GM10248 (cell line): ENCODE data around the gene FIG4.

Experiments
- CTCF ChIA-PET: fragments of 300-600 bp; sonication (Branson Sonifier 250); formaldehyde crosslinking; extraction: SDS; loops from one replicate; lab custom pipeline; 2021; ENCODE audit warnings: antibody characterized with exemption; lab: Yijun Ruan, JAX
- POLR2A ChIA-PET: fragments of 350-650 bp; sonication (Branson Sonifier 250); formaldehyde crosslinking; extraction: SDS; loops from one replicate; lab custom pipeline; 2020; ENCODE audit warnings: antibody characterized with exemption; lab: Yijun Ruan, JAX
- DNase-seq: peaks from one replicate; pipeline ENCODE4 v3.0.0; 2012; ENCODE audit errors: extremely low spot score
- TF ChIP-seq, protein P1 (sequence below): IDR thresholded peaks from 2 replicates; pipeline ENCODE4 v1.5.1; 2012; ENCODE audit warnings: mild to moderate bottlenecking, low read depth; ENCODE audit errors: extremely low read depth, missing control alignments, control extremely low read depth

FIG4 gene

DNA sequence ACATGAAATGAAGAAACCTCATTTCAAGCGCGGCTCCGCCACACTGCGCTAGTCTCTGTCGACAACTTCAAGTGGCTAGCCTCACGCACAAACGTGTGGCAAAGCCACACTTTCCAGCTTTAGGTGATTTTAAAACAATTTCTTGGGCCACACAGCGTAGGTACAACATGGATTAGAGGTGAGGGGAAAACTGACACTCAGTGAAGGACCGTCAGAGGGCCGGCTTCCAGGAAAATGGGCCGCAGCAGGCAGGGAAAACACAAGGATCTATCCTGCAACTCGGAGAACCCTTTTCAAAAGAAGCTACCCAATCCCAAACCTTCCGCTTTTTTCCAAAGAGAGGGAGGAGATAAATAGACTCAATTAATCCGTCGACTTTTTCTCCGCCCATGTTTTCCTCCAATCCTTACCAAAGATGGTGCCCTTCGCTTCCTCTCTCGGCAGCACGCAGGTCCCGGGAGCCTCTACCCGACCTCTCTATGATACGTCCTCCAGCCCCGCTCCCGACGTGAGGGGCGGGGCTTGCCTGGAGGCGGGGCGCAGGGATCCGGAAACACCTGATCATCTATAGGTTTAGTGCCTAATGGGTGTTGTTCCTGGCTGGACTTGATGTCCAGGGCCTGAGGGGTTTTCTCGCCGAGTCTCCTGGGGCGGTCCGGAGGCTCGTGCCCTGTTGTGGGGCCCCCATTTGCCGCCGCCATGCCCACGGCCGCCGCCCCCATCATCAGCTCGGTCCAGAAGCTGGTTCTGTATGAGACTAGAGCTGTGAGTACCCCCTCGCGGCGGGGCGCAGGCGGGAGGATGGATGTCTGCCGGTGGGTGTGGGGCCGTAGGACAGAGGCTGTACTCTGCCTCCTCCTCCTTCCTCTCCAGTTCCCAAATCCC, at the start of gene FIG4, which contains the start of gene AK9:
Gene FIG4 (plus strand): TSS at position 560 of the 885 bp plus-strand sequence. CDS start 140 bp downstream, at position 700.
Gene AK9 (minus strand): TSS at position 466 of the 885 bp plus-strand sequence. CDS start 15,457 bp downstream, outside the sequence.
- CTCF ChIA-PET: interaction anchor here (1.3 to 4.4 kb wide), 6 partner anchors 10 to 504 kb away, joined by 3 to 31 read pairs (median 5); no protein-coding TSS in a partner anchor
- TF ChIP-seq, protein P1, sequence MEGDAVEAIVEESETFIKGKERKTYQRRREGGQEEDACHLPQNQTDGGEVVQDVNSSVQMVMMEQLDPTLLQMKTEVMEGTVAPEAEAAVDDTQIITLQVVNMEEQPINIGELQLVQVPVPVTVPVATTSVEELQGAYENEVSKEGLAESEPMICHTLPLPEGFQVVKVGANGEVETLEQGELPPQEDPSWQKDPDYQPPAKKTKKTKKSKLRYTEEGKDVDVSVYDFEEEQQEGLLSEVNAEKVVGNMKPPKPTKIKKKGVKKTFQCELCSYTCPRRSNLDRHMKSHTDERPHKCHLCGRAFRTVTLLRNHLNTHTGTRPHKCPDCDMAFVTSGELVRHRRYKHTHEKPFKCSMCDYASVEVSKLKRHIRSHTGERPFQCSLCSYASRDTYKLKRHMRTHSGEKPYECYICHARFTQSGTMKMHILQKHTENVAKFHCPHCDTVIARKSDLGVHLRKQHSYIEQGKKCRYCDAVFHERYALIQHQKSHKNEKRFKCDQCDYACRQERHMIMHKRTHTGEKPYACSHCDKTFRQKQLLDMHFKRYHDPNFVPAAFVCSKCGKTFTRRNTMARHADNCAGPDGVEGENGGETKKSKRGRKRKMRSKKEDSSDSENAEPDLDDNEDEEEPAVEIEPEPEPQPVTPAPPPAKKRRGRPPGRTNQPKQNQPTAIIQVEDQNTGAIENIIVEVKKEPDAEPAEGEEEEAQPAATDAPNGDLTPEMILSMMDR: peak; percentile 24
- peak; percentile 92 for DNase-seq
- POLR2A ChIA-PET: no interaction called here

DNA sequence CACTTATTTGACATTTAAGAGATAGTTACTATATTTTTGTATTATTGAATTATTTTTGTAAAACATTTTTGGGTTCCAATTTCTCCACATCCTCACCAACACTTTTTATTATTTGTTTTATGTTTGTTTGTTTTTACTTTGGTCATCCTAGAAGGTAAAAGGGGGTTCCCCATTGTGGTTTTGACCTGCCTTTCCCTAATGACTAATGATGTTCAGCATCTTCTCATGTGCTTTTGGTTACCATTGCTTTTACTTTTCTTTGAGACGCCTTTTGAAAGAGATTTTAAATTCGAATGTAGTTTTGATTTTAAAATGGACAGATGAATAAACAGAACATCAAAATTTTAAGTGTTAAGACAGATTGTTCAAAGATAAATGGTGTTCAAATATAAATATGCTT, 47.0 kb upstream of the FIG4 start:
- TF ChIP-seq, protein P1: no peak
- DNase-seq: no peak
- POLR2A ChIA-PET: no interaction called here
- CTCF ChIA-PET: interaction anchor here (1.1 kb wide), 1 partner anchor 9 kb away, joined by 4 read pairs; no protein-coding TSS in a partner anchor

DNA sequence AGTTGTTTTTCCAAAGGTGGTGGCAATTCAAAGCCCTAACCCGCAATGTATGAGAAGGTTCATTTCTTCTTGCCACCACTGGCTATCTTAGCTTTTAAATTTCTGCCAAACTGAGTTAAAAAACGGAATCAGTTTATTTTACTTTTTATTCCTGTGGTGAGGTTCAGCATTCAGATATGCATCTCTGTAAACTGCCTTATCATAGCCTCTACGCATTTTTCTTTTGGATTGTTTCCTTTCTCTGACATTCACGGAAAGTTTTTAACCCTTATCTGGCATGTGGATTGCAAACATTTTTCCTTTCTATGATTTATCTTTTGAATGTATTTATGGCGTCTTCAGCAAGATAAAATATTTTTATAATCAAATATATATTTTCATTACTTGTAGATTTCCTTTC, 37.8 kb upstream of the FIG4 start:
- DNase-seq: no peak
- ChIA-PET POLR2A (no interaction called here), CTCF (no interaction called here)
- TF ChIP-seq, protein P1: no peak

DNA sequence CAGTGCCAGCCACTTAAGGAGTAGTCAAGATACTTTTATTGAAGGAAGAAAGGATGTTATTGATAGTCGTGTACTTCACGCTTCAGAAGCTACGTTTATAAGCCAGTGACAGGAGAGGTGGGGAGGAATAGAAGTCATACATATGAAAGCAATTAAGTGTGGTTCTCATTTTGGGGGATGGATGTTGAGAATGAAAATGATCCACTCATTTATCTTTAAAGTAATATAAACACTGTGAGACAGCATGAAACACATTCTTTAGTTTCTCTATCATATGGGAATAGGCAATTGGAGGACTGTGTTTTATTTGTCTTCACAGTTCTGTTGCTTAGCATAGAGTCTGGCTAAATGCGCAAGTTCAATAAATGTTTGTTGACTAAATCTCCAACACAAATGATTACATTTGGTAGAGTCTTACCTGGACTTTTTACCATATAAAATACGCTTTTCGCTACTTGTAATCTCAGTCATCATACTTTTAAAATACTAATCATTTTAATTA, 35.3 kb upstream of the FIG4 start:
- POLR2A ChIA-PET: no interaction called here
- CTCF ChIA-PET: no interaction called here
- TF ChIP-seq, protein P1: no peak
- DNase-seq: no peak

DNA sequence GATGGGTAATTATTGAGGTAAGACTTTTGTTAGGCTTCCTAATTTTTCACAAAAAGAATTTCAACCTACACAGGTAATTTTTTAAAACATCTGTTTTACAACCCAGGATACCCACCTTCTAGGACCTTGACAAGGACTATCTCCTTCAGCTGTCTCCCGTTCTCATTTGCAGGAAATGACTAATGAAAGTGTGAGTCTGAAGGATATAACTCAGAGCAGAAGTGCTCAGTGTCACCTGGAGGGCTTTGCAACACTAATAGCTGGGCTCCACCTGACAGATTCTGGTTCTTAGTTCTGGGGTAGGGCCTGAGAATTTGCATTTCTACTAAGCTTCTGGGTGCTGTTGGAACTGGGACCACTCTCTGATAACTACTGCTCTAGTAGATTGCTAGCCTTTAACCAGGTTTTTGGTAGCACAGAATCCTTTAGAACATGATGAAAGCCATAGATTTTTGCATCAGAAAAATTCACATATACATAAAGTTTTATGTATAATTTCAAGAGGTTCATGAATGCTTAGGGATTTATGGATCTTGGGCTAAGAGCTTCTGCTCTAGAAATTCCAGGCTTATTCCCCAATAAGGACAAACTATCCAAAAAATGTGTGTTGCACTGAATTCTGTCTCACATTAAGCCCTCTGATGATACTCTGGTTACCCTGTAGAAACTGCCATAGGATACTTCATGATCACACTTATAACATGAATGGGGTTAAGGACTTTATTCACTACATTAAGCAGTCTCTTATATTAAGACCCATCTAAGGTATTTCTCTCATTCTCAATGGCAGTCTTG, 30.4 kb upstream of the FIG4 start:
- peak; percentile 10 for DNase-seq
- TF ChIP-seq, protein P1: no peak
- CTCF ChIA-PET: interaction anchor here (1.0 to 1.1 kb wide), 2 partner anchors 14 to 34 kb away, joined by 3 read pairs; no protein-coding TSS in a partner anchor
- POLR2A ChIA-PET: no interaction called here

DNA sequence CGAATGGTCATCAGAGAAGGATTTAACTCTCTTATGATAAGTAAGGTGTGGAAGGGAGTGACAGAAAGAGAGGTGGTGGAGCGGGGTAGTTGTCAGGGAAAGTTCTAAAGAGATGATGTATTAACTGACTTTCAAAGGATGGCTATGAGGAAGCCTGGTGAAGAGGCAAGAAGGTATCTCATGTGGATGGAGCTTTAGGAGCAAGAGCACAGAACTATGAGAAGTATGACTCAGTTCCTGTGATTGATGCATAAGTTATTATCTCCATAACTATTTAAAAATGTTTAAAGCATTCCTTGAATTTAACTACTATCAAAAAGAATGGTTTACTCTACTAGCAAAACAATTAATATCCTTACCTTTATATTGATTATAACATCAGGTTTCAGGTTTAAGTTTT, 28.9 kb upstream of the FIG4 start:
- ChIA-PET CTCF (interaction anchor here (1.1 kb wide), 1 partner anchor 13 kb away, joined by 3 read pairs; no protein-coding TSS in a partner anchor), POLR2A (no interaction called here)
- DNase-seq: no peak
- TF ChIP-seq, protein P1: no peak
